ENCODE data around the gene ARSB. TPM values are rescaled to one million over a fixed set of nuclear protein-coding genes. Genes with fewer than 3 reads are reported as not detected.

ARSB gene
- total RNA-seq, 1 experiment from 2014 or later, result 11.4 TPM

- TF ChIP-seq, protein P1, sequence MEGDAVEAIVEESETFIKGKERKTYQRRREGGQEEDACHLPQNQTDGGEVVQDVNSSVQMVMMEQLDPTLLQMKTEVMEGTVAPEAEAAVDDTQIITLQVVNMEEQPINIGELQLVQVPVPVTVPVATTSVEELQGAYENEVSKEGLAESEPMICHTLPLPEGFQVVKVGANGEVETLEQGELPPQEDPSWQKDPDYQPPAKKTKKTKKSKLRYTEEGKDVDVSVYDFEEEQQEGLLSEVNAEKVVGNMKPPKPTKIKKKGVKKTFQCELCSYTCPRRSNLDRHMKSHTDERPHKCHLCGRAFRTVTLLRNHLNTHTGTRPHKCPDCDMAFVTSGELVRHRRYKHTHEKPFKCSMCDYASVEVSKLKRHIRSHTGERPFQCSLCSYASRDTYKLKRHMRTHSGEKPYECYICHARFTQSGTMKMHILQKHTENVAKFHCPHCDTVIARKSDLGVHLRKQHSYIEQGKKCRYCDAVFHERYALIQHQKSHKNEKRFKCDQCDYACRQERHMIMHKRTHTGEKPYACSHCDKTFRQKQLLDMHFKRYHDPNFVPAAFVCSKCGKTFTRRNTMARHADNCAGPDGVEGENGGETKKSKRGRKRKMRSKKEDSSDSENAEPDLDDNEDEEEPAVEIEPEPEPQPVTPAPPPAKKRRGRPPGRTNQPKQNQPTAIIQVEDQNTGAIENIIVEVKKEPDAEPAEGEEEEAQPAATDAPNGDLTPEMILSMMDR (conservative IDR thresholded peaks at IDR 0.05), result no peak
- no peaks in the 10 kb centered on the region for H3K9me3 Mint-ChIP-seq
- no peaks in the 10 kb centered on the region for H3K79me1 ChIP-seq (ENCODE audit: insufficient read depth, low read depth, low read length, poor library complexity, severe bottlenecking)
- H2BK5ac ChIP-seq (ENCODE audit: insufficient read length, low read length), result no peak overlapping the region
- H3K56ac ChIP-seq (ENCODE audit: insufficient read length, low read depth, low read length), result no peak overlapping the region
- peaks cover 0 to 3% (median 0%) of the 10 kb centered on the region in 3 experiments; a peak in 1 of 7 replicates for H3K36me3 Mint-ChIP-seq (ENCODE audit: insufficient read depth in 1 of 3, low read depth in 3 of 3)
- no peak overlapping the region for H3K9ac ChIP-seq (ENCODE audit: extremely low read depth, insufficient read length, low read length)
- no peaks in the 10 kb centered on the region for H3K27me3 Mint-ChIP-seq (ENCODE audit: low read depth)
- no peak overlapping the region for H3K4me2 ChIP-seq (ENCODE audit: insufficient read depth, insufficient read length, low read length)
- no peak overlapping the region for H2AFZ ChIP-seq (ENCODE audit: low read length)
- no peaks in the 10 kb centered on the region for H3K23me2 ChIP-seq (ENCODE audit: insufficient read length, low read depth, low read length, poor library complexity, severe bottlenecking)
- H3K4me1 Mint-ChIP-seq, result peaks cover 24 to 25% of the 10 kb centered on the region in 2 experiments
- DNase-seq, result no peak
- H4K91ac ChIP-seq (ENCODE audit: insufficient read length, low read depth, low read length), result no peak overlapping the region
- no peaks in the 10 kb centered on the region for H3K27me3 ChIP-seq (ENCODE audit: insufficient read depth, low read length)
- H3K27ac ChIP-seq (ENCODE audit: insufficient read length, low read depth, low read length), result no peak overlapping the region
- no peak overlapping the region for H3K4ac ChIP-seq (ENCODE audit: low read depth, low read length)
- H3K18ac ChIP-seq (ENCODE audit: insufficient read length, low read depth, low read length), result no peak overlapping the region
- no peak overlapping the region for H2BK15ac ChIP-seq (ENCODE audit: low read depth, low read length)
- no peak overlapping the region for H2AK5ac ChIP-seq (ENCODE audit: insufficient read length, low read length)
- no peak overlapping the region for H3T11ph ChIP-seq (ENCODE audit: low read length)
- no peaks in the 10 kb centered on the region for H3K9me3 ChIP-seq (ENCODE audit: control insufficient read depth, low read depth, low read length)
- H3K27ac Mint-ChIP-seq, result no peak overlapping the region; a peak in 1 of 7 replicates
- no CpG with 5 or more reads among the region's 7 CpGs for WGBS (ENCODE audit: extremely low coverage, insufficient read length, low lambda C conversion rate)
- H3K4me1 ChIP-seq (ENCODE audit: insufficient read depth, low read length), result peaks cover 3% of the 10 kb centered on the region; the same call in 1 of the 2 replicates
- H3K23ac ChIP-seq (ENCODE audit: insufficient read length, low read depth, low read length), result no peak overlapping the region
- H2BK20ac ChIP-seq (ENCODE audit: low read depth, low read length, poor library complexity, severe bottlenecking), result no peak overlapping the region
- H4K5ac ChIP-seq (ENCODE audit: insufficient read length, low read depth, low read length), result no peak overlapping the region
- H2BK12ac ChIP-seq (ENCODE audit: insufficient read length, low read depth, low read length), result no peak overlapping the region
- H2BK120ac ChIP-seq (ENCODE audit: low read depth, low read length, poor library complexity, severe bottlenecking), result no peak overlapping the region
- H4K20me1 ChIP-seq (ENCODE audit: control insufficient read depth, insufficient read depth, insufficient read length), result no peaks in the 10 kb centered on the region
- no peak overlapping the region for H3K4me3 Mint-ChIP-seq
- no peak overlapping the region for H4K8ac ChIP-seq (replicated peaks; ENCODE audit: insufficient read length, low read depth, low read length)
- H3K79me2 ChIP-seq (ENCODE audit: insufficient read depth, low read length), result no peaks in the 10 kb centered on the region; the same call in 1 of the 2 replicates
- H3K14ac ChIP-seq (ENCODE audit: insufficient read depth, low read length), result no peak overlapping the region
Measured at GRCh38 chr5:78972654-78973428, 12.3 kb downstream of the ARSB start.

Measured in H9 (cell line).